Measurements from ENCODE around the gene ANKMY1.

The ANKMY1 gene

DNA sequence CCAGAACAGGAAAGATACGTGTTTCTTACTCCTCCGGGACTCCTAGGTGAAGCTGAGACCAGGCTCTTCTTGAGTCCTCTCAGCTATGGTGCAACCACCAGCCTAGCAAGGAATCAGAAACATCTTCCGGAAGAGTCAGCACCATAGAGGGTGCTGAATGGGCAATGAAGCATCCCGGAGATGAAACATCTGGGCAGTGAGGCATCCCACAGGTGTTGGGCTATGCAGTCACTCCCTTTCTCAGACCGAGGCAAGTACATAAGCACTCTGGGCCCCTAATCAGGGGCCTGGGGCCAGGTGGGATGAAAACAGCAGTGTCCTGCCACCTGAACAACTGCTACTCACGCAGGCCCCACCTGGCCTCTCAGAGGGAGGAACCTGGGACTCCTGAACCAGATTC, 27.3 kb upstream of the ANKMY1 start:
- Histone ChIP-seq H3K27ac (ENCODE audit: low read length) (no peak overlapping the region), H3K27me3 (ENCODE audit: insufficient read depth, low read length) (no peaks in the 10 kb centered on the region), H3K9ac (ENCODE audit: low read depth, low read length) (peak overlapping the region; percentile 92; the same call in 1 of the 2 replicates), H3K4me3 (ENCODE audit: low read length) (peak overlapping the region; percentile 97), H3K36me3 (ENCODE audit: insufficient read depth, low read depth, low read length) (no peaks in the 10 kb centered on the region), H3K4me1 (ENCODE audit: insufficient read depth, low read length) (peaks cover 15% of the 10 kb centered on the region), H3K9me3 (ENCODE audit: insufficient read depth, low read depth, low read length) (no peaks in the 10 kb centered on the region)

GRCh38 chr2:240584486-240585031, 26.8 kb upstream of the ANKMY1 start:
- Histone ChIP-seq H3K36me3 (ENCODE audit: insufficient read depth, low read depth, low read length) (no peaks in the 10 kb centered on the region), H3K9me3 (ENCODE audit: insufficient read depth, low read depth, low read length) (no peaks in the 10 kb centered on the region), H3K27ac (ENCODE audit: low read length) (no peak overlapping the region), H3K27me3 (ENCODE audit: insufficient read depth, low read length) (no peaks in the 10 kb centered on the region), H3K4me3 (ENCODE audit: low read length) (peak overlapping the region; percentile 97), H3K4me1 (ENCODE audit: insufficient read depth, low read length) (peaks cover 15% of the 10 kb centered on the region), H3K9ac (ENCODE audit: low read depth, low read length) (no peak overlapping the region)

GRCh38 chr2:240583774-240584173, 26.0 kb upstream of the ANKMY1 start:
- no peaks in the 10 kb centered on the region for H3K27me3 ChIP-seq (ENCODE audit: insufficient read depth, low read length)
- H3K9me3 ChIP-seq (ENCODE audit: insufficient read depth, low read depth, low read length), result no peaks in the 10 kb centered on the region
- H3K36me3 ChIP-seq (ENCODE audit: insufficient read depth, low read depth, low read length), result no peaks in the 10 kb centered on the region
- no peak overlapping the region for H3K9ac ChIP-seq (ENCODE audit: low read depth, low read length)
- no peak overlapping the region for H3K4me3 ChIP-seq (ENCODE audit: low read length)
- no peak overlapping the region for H3K27ac ChIP-seq (ENCODE audit: low read length)
- H3K4me1 ChIP-seq (ENCODE audit: insufficient read depth, low read length), result peaks cover 15% of the 10 kb centered on the region

- Histone ChIP-seq H3K9me3 (ENCODE audit: insufficient read depth, low read depth, low read length) (no peaks in the 10 kb centered on the region), H3K4me1 (ENCODE audit: insufficient read depth, low read length) (peaks cover 12% of the 10 kb centered on the region), H3K9ac (ENCODE audit: low read depth, low read length) (no peak overlapping the region), H3K4me3 (ENCODE audit: low read length) (no peak overlapping the region), H3K27me3 (ENCODE audit: insufficient read depth, low read length) (no peaks in the 10 kb centered on the region), H3K36me3 (ENCODE audit: insufficient read depth, low read depth, low read length) (no peaks in the 10 kb centered on the region), H3K27ac (ENCODE audit: low read length) (no peak overlapping the region)
These were observed 25.0 kb upstream of the ANKMY1 start for GRCh38 chr2:240582781-240583180.

DNA sequence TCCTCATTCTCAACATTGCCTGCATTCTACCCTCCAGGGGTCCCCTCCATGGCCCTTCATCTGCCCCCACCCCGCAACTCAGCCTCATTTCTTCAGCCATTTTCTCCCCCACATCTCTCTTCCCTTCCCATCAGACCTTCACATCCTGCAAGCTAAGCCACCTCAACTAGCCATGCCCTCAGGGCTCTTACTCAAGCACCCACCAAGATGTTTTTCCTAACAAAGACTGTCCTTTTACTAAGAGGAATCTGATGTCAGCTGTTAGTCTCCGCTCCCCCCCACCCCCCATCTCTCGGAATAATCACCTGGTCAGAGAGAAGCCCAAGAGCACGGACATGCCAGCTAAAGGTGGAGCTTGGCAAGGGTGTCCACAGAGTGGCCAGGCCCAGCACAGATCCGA, 24.0 kb upstream of the ANKMY1 start:
- Histone ChIP-seq H3K4me3 (ENCODE audit: low read length) (no peak overlapping the region), H3K9ac (ENCODE audit: low read depth, low read length) (no peak overlapping the region), H3K27ac (ENCODE audit: low read length) (no peak overlapping the region), H3K9me3 (ENCODE audit: insufficient read depth, low read depth, low read length) (no peaks in the 10 kb centered on the region), H3K4me1 (ENCODE audit: insufficient read depth, low read length) (peaks cover 11% of the 10 kb centered on the region), H3K36me3 (ENCODE audit: insufficient read depth, low read depth, low read length) (no peaks in the 10 kb centered on the region), H3K27me3 (ENCODE audit: insufficient read depth, low read length) (no peaks in the 10 kb centered on the region)

- Histone ChIP-seq H3K27ac (ENCODE audit: low read length) (no peak overlapping the region), H3K9ac (ENCODE audit: low read depth, low read length) (no peak overlapping the region), H3K36me3 (ENCODE audit: insufficient read depth, low read depth, low read length) (no peaks in the 10 kb centered on the region), H3K9me3 (ENCODE audit: insufficient read depth, low read depth, low read length) (no peaks in the 10 kb centered on the region), H3K4me3 (ENCODE audit: low read length) (no peak overlapping the region), H3K27me3 (ENCODE audit: insufficient read depth, low read length) (no peaks in the 10 kb centered on the region), H3K4me1 (ENCODE audit: insufficient read depth, low read length) (peaks cover 5% of the 10 kb centered on the region)
These were observed 22.2 kb upstream of the ANKMY1 start for GRCh38 chr2:240579771-240580614.

GRCh38 chr2:240579071-240579762, 21.4 kb upstream of the ANKMY1 start:
- no peak overlapping the region for H3K9ac ChIP-seq (ENCODE audit: low read depth, low read length)
- H3K4me1 ChIP-seq (ENCODE audit: insufficient read depth, low read length), result no peaks in the 10 kb centered on the region; the same call in 1 of the 2 replicates
- H3K27me3 ChIP-seq (ENCODE audit: insufficient read depth, low read length), result no peaks in the 10 kb centered on the region
- no peak overlapping the region for H3K4me3 ChIP-seq (ENCODE audit: low read length)
- no peaks in the 10 kb centered on the region for H3K9me3 ChIP-seq (ENCODE audit: insufficient read depth, low read depth, low read length)
- no peaks in the 10 kb centered on the region for H3K36me3 ChIP-seq (ENCODE audit: insufficient read depth, low read depth, low read length)
- no peak overlapping the region for H3K27ac ChIP-seq (ENCODE audit: low read length)

- H3K9me3 ChIP-seq (ENCODE audit: insufficient read depth, low read depth, low read length), result no peaks in the 10 kb centered on the region
- no peaks in the 10 kb centered on the region for H3K27me3 ChIP-seq (ENCODE audit: insufficient read depth, low read length)
- H3K4me1 ChIP-seq (ENCODE audit: insufficient read depth, low read length), result no peaks in the 10 kb centered on the region; the same call in 1 of the 2 replicates
- H3K36me3 ChIP-seq (ENCODE audit: insufficient read depth, low read depth, low read length), result no peaks in the 10 kb centered on the region
- H3K4me3 ChIP-seq (ENCODE audit: low read length), result no peak overlapping the region
- no peak overlapping the region for H3K9ac ChIP-seq (ENCODE audit: low read depth, low read length)
- H3K27ac ChIP-seq (ENCODE audit: low read length), result no peak overlapping the region
These were observed 20.7 kb upstream of the ANKMY1 start for GRCh38 chr2:240578488-240578887.

DNA sequence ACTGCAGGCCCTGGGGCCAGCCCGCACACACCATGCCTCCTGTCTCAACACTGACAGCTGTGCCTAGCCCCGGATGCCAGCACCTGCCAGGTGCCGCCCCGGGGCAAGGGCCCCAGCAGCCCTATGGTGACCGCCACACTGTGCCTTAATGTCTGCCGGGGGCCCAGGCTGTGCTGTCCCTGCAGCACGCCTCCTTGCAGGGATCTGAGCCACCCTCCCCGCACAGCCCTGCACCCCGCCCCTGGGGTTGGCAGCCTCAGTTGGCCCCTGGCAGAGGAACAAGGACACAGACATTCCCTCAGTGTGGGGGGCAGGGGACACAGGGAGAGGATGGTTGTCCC, 20.3 kb upstream of the ANKMY1 start:
- Histone ChIP-seq H3K9me3 (ENCODE audit: insufficient read depth, low read depth, low read length) (no peaks in the 10 kb centered on the region), H3K27ac (ENCODE audit: low read length) (no peak overlapping the region), H3K9ac (ENCODE audit: low read depth, low read length) (no peak overlapping the region), H3K4me3 (ENCODE audit: low read length) (no peak overlapping the region), H3K4me1 (ENCODE audit: insufficient read depth, low read length) (no peaks in the 10 kb centered on the region; the same call in 1 of the 2 replicates), H3K27me3 (ENCODE audit: insufficient read depth, low read length) (no peaks in the 10 kb centered on the region), H3K36me3 (ENCODE audit: insufficient read depth, low read depth, low read length) (no peaks in the 10 kb centered on the region)

DNA sequence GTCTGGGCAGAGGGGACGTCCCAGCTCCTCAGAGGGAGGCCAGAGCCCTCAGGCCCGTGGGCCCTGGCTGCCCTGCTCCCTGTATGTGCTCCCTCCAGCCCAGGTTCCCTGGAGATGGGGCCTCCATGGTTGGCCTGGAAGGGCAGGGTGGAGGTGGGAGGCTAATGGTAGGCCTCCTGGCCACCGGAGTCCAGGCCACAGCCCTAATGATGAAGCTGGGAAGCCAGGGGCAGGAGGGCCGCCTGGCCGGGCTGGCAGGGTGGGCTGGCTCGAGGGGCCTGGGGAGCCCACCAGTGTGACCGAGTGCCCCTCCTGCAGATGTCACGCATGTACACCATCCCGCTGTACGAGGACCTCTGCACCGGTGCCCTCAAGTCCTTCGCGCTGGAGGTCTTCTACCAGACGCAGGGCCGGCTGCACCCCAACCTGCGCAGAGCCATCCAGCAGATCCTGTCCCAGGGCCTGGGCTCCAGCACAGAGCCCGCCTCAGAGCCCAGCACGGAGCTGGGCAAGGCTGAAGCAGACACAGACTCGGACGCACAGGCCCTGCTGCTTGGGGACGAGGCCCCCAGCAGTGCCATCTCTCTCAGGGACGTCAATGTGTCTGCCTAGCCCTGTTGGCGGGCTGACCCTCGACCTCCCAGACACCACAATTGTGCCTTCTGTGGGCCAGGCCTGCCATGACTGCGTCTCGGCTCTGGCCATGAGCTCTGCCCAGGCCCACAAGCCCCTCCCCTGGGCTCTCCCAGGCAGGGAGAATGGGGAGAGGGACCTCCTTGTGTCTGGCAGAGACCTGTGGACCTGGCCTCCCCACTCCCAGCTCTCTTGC, 19.7 kb upstream of the ANKMY1 start:
- Histone ChIP-seq H3K9ac (ENCODE audit: low read depth, low read length) (no peak overlapping the region), H3K36me3 (ENCODE audit: insufficient read depth, low read depth, low read length) (no peaks in the 10 kb centered on the region), H3K9me3 (ENCODE audit: insufficient read depth, low read depth, low read length) (no peaks in the 10 kb centered on the region), H3K27ac (ENCODE audit: low read length) (no peak overlapping the region), H3K4me3 (ENCODE audit: low read length) (no peak overlapping the region), H3K27me3 (ENCODE audit: insufficient read depth, low read length) (no peaks in the 10 kb centered on the region), H3K4me1 (ENCODE audit: insufficient read depth, low read length) (no peaks in the 10 kb centered on the region; the same call in 1 of the 2 replicates)

- Histone ChIP-seq H3K27me3 (ENCODE audit: insufficient read depth, low read length) (no peaks in the 10 kb centered on the region), H3K36me3 (ENCODE audit: insufficient read depth, low read depth, low read length) (no peaks in the 10 kb centered on the region), H3K9ac (ENCODE audit: low read depth, low read length) (no peak overlapping the region), H3K4me3 (ENCODE audit: low read length) (no peak overlapping the region), H3K27ac (ENCODE audit: low read length) (no peak overlapping the region), H3K4me1 (ENCODE audit: insufficient read depth, low read length) (no peaks in the 10 kb centered on the region; the same call in 1 of the 2 replicates), H3K9me3 (ENCODE audit: insufficient read depth, low read depth, low read length) (no peaks in the 10 kb centered on the region)
These were observed 18.8 kb upstream of the ANKMY1 start for GRCh38 chr2:240576436-240577205.
